HL-60/S4 treated with phorbol 12-myristate 13-acetate at 8.2 ng/mL for 4 days and 3 days (cell line): Measurements from ENCODE around the gene CD44.

Experiments
- in situ Hi-C: fragments of 300-500 bp; cut with MboI; formaldehyde crosslinking; loops from 2 replicates; pipeline ENCODE4 v1.15.0; 2022; ENCODE audit warnings: low sequenced_read_pairs

The CD44 gene

GRCh38 chr11:35250621-35251020, 111.7 kb downstream of the CD44 start:
- in situ Hi-C loops, result no loop called here

GRCh38 chr11:35253237-35253636, 114.3 kb downstream of the CD44 start:
- in situ Hi-C loops, result no loop called here

- in situ Hi-C loops, result no loop called here
Measured at GRCh38 chr11:35255514-35255913, 116.5 kb downstream of the CD44 start.

- in situ Hi-C loops, result no loop called here
Measured at GRCh38 chr11:35256296-35256695, 117.3 kb downstream of the CD44 start.

GRCh38 chr11:35257281-35257680, 118.3 kb downstream of the CD44 start:
- in situ Hi-C loops, result no loop called here

GRCh38 chr11:35259529-35259928, 120.6 kb downstream of the CD44 start:
- in situ Hi-C loops, result no loop called here

GRCh38 chr11:35260342-35260985, 121.5 kb downstream of the CD44 start:
- in situ Hi-C loops, result no loop called here

GRCh38 chr11:35261197-35261596, 122.2 kb downstream of the CD44 start:
- in situ Hi-C loops, result no loop called here

- in situ Hi-C loops, result no loop called here
Measured at GRCh38 chr11:35262056-35262455, 123.1 kb downstream of the CD44 start.

GRCh38 chr11:35262735-35263134, 123.8 kb downstream of the CD44 start:
- in situ Hi-C loops, result no loop called here

- in situ Hi-C loops, result no loop called here
Measured at GRCh38 chr11:35265755-35266454, 126.9 kb downstream of the CD44 start.

GRCh38 chr11:35267504-35267903, 128.5 kb downstream of the CD44 start:
- in situ Hi-C loops, result no loop called here

- in situ Hi-C loops, result no loop called here
Measured at GRCh38 chr11:35270342-35270741, 131.4 kb downstream of the CD44 start.

- in situ Hi-C loops, result no loop called here
Measured at GRCh38 chr11:35271031-35271430, 132.1 kb downstream of the CD44 start.

- in situ Hi-C loops, result no loop called here
Measured at GRCh38 chr11:35272391-35272902, 133.5 kb downstream of the CD44 start.

- in situ Hi-C loops, result no loop called here
Measured at GRCh38 chr11:35274909-35275785, 136.2 kb downstream of the CD44 start.

GRCh38 chr11:35275786-35276170, 136.8 kb downstream of the CD44 start:
- in situ Hi-C loops, result no loop called here

- in situ Hi-C loops, result no loop called here
Measured at GRCh38 chr11:35276396-35277145, 137.6 kb downstream of the CD44 start.

GRCh38 chr11:35277827-35278226, 138.9 kb downstream of the CD44 start:
- in situ Hi-C loops, result no loop called here

GRCh38 chr11:35280727-35281126, 141.8 kb downstream of the CD44 start:
- in situ Hi-C loops, result no loop called here

GRCh38 chr11:35281169-35281688, 142.3 kb downstream of the CD44 start:
- in situ Hi-C loops, result no loop called here
